NCI-H82 (cell line): ENCODE measurements around the gene AOPEP.

Source experiments
- DNase-seq: peaks from one replicate; lab custom pipeline; 2025; lab: John Stamatoyannopoulos, UW

The AOPEP gene

GRCh38 chr9:95083086-95083768 is 356.7 kb downstream of the AOPEP start:
- no peak for DNase-seq

GRCh38 chr9:95084254-95084934 is 357.9 kb downstream of the AOPEP start:
- DNase-seq = no peak

GRCh38 chr9:95085036-95085770 is 358.7 kb downstream of the AOPEP start:
- peak; percentile 7 for DNase-seq

GRCh38 chr9:95085861-95086563 is 359.5 kb downstream of the AOPEP start:
- DNase-seq = no peak

GRCh38 chr9:95086564-95086955 is 360.1 kb downstream of the AOPEP start:
- no peak for DNase-seq

GRCh38 chr9:95087659-95088242 is 361.3 kb downstream of the AOPEP start:
- DNase-seq = no peak

- DNase-seq = no peak
These were observed 362.1 kb downstream of the AOPEP start for GRCh38 chr9:95088421-95089161.

- DNase-seq = no peak
These were observed 362.9 kb downstream of the AOPEP start for GRCh38 chr9:95089257-95090022.

GRCh38 chr9:95090023-95090791 is 363.7 kb downstream of the AOPEP start:
- no peak for DNase-seq

GRCh38 chr9:95090871-95091577 is 364.5 kb downstream of the AOPEP start:
- DNase-seq = no peak

- DNase-seq = no peak
These were observed 365.2 kb downstream of the AOPEP start for GRCh38 chr9:95091601-95092261.

- peak; percentile 14 for DNase-seq
These were observed 366.0 kb downstream of the AOPEP start for GRCh38 chr9:95092262-95093072.

- DNase-seq = no peak
These were observed 367.1 kb downstream of the AOPEP start for GRCh38 chr9:95093586-95093985.

- no peak for DNase-seq
These were observed 367.5 kb downstream of the AOPEP start for GRCh38 chr9:95094002-95094401.

- no peak for DNase-seq
These were observed 369.3 kb downstream of the AOPEP start for GRCh38 chr9:95095641-95096355.

GRCh38 chr9:95096381-95096780 is 369.9 kb downstream of the AOPEP start:
- DNase-seq = no peak

- no peak for DNase-seq
These were observed 370.3 kb downstream of the AOPEP start for GRCh38 chr9:95096807-95097206.
